Psoas muscle (tissue), 8 donors: Measurements from ENCODE around the gene MNAT1. TPM values are rescaled to one million over a fixed set of nuclear protein-coding genes. Genes with fewer than 3 reads are reported as not detected.

ENCODE experiments used
- ATAC-seq, 4 donors: fragments of 200-7000 bp; cut with Tn5 transposase; one replicate each; pipeline ENCODE4 v1.9.1; 2020; ENCODE audit warnings: moderate library complexity in 3 of 4, mild to moderate bottlenecking in 2 of 4
- DNase-seq, 2 donors: peaks; one replicate each; pipeline ENCODE4 v3.0.0-alpha.2; 2020
- H3K27ac ChIP-seq: fragments of 200-600 bp; one replicate; pipeline ENCODE4 v1.8.0; 2022
- H3K27me3 ChIP-seq, 3 donors: fragments of 200-600 bp in 1 of 3; one replicate each; pipeline versions ENCODE4 v1.6.1 to v1.8.0; 2013 to 2022; ENCODE audit warnings: low read length in 2 of 3, mild to moderate bottlenecking in 2 of 3, moderate library complexity in 1 of 3; ENCODE audit not compliant: insufficient read depth in 3 of 3
- H3K36me3 ChIP-seq, 2 donors: fragments of 200-600 bp in 1 of 2; one replicate each; pipeline versions ENCODE4 v1.6.1 to v1.8.0; 2013 to 2022; ENCODE audit warnings: low read depth in 1 of 2, mild to moderate bottlenecking in 1 of 2, moderate library complexity in 1 of 2; ENCODE audit not compliant: insufficient read depth in 1 of 2
- H3K4me1 ChIP-seq: fragments of 200-600 bp; one replicate; pipeline ENCODE4 v1.8.0; 2022
- H3K4me3 ChIP-seq: fragments of 200-600 bp; one replicate; pipeline ENCODE4 v1.8.0; 2022; ENCODE audit warnings: mild to moderate bottlenecking
- H3K9me3 ChIP-seq: fragments of 200-600 bp; one replicate; pipeline ENCODE4 v1.8.0; 2022
- CTCF ChIP-seq: fragments of 200-600 bp; IDR thresholded peaks from one replicate; pipeline ENCODE4 v1.8.0; 2022; ENCODE audit warnings: antibody characterized with exemption
- WGBS, 3 donors: extraction: QIAGEN DNeasy Blood & Tissue Kit; methylation state at CpG; one replicate each; pipeline versions ENCODE4 v1.1.6 to v1.1.7; 2013; 5-methylcytosine and 5-hydroxymethylcytosine counted together
- intact Hi-C, 2 donors: fragments of 100-400 bp; cut with DNase I; formaldehyde crosslinking; loops; one replicate each; pipeline versions ENCODE4 v1.11.0 to v1.14.2; 2022
- polyA plus RNA-seq, 3 donors: library from polyadenylated mRNA; stranded (reverse); fragments of 200-250 nt; gene quantifications; one replicate each; pipeline ENCODE4 v1.2.3, GENCODE V29; 2013
- total RNA-seq, 4 donors: library from RNA; stranded (reverse); fragmentation: NEBNext Ultra II Directional in 2 of 4; extraction: Animal tissue kit (Norgen Biotek cat#: 25700) in 2 of 4; gene quantifications; one replicate each; pipeline versions ENCODE4 v1.2.1 to v1.2.4, GENCODE V29; 2021 to 2023
- donor health status: healthy with polysubstance abuse.
- donor health status: DM: no; HTN: no; CAD: no; lungs with moderate emphysema.
- donor health status: Bipolar disorder and iron deficiency.
- donor health status: healthy.
- donor health status: DM: yes; HTN: yes; CAD: no.
- donor health status: DM: no; HTN: no; CAD: no.
- donor health status: DM: no; HTN: no; CAD: no.
- donor health status: DM: yes; HTN: yes; CAD: no.

Gene MNAT1
- total and polyA plus RNA-seq, 7 donors, result 24.0 to 74.3 (median 59.3) TPM

GRCh38 chr14:60744566-60744965, 10.0 kb downstream of the MNAT1 start:
- Histone ChIP-seq H3K4me1 (peaks cover 17% of the 10 kb centered on the region), H3K9me3 (peaks cover 10% of the 10 kb centered on the region), H3K4me3 (no peak overlapping the region), H3K36me3 (no peaks in the 10 kb centered on the region), H3K27me3 (no peaks in the 10 kb centered on the region), H3K27ac (no peak overlapping the region)
- intact Hi-C loops, result loop anchor here in 1 of 2 donors (10.0 kb wide), 1 partner anchor 50 kb away; no protein-coding TSS in a partner anchor
- no peak for DNase-seq
- no peak for ATAC-seq
- no peak for TF ChIP-seq CTCF

GRCh38 chr14:60753264-60754119, 18.9 kb downstream of the MNAT1 start:
- 87 to 97% (median 93%) methylated on average over 7 of the region's 7 CpGs for WGBS, 3 donors
- peaks cover 0 to 7% of the 10 kb centered on the region in 2 donors for H3K36me3 ChIP-seq
- no peak for TF ChIP-seq CTCF
- DNase-seq (no peak), ATAC-seq (peak in 1 of 4 donors; percentile 66)
- no peak overlapping the region for H3K4me3 ChIP-seq
- H3K4me1 ChIP-seq, result peaks cover 37% of the 10 kb centered on the region
- no peaks in the 10 kb centered on the region for H3K27me3 ChIP-seq
- intact Hi-C loops, result no loop called here
- H3K9me3 ChIP-seq, result no peaks in the 10 kb centered on the region
- H3K27ac ChIP-seq, result peak overlapping the region; percentile 23

GRCh38 chr14:60756847-60757246, 22.3 kb downstream of the MNAT1 start:
- WGBS, 3 donors, result 6 to 20% (median 14%) methylated on average over 1 of the region's 1 CpG
- Histone ChIP-seq H3K36me3 (peaks cover 0 to 7% of the 10 kb centered on the region in 2 donors), H3K4me1 (peaks cover 69% of the 10 kb centered on the region), H3K9me3 (no peaks in the 10 kb centered on the region), H3K27me3 (no peaks in the 10 kb centered on the region), H3K27ac (peak overlapping the region; percentile 73), H3K4me3 (no peak overlapping the region)
- TF ChIP-seq CTCF, result no peak
- intact Hi-C loops, result no loop called here
- ATAC-seq, result peak in 3 of 4 donors; percentile 37 to 66 (median 65)
- DNase-seq, result no peak

- WGBS, 3 donors, result 64 to 79% (median 78%) methylated on average over 1 of the region's 1 CpG
- Histone ChIP-seq H3K27ac (peak overlapping the region; percentile 73), H3K4me1 (peaks cover 68% of the 10 kb centered on the region), H3K9me3 (no peaks in the 10 kb centered on the region), H3K27me3 (no peaks in the 10 kb centered on the region), H3K4me3 (no peak overlapping the region), H3K36me3 (peaks cover 0 to 7% of the 10 kb centered on the region in 2 donors)
- intact Hi-C loops, result no loop called here
- ATAC-seq, result peak; percentile 54 to 71 (median 66)
- no peak for DNase-seq
- TF ChIP-seq CTCF, result no peak
These were observed 23.0 kb downstream of the MNAT1 start for GRCh38 chr14:60757567-60758002.
